Gastroesophageal sphincter (tissue), 3 donors: ENCODE results near the gene DPP6.

Experiments used
- CTCF ChIP-seq, 4 experiments: fragments of 200-600 bp in 2 of 4; fragments of 450-650 bp in 2 of 4; sonication (generic) in 1 of 4; IDR thresholded peaks; one replicate each; pipeline ENCODE4 v1.5.1; 2017 to 2019; ENCODE audit warnings: antibody characterized with exemption in 4 of 4, mild to moderate bottlenecking in 2 of 4, moderate library complexity in 2 of 4
- POLR2A ChIP-seq, 2 donors: fragments of 450-650 bp; IDR thresholded peaks; one replicate each; pipeline ENCODE4 v1.6.1; 2017; ENCODE audit warnings: antibody characterized with exemption in 2 of 2, mild to moderate bottlenecking in 2 of 2, moderate library complexity in 1 of 2

- no peak for TF ChIP-seq CTCF (IDR thresholded peaks at IDR 0.05)
- TF ChIP-seq POLR2A (IDR thresholded peaks at IDR 0.05), result no peak
Measured at GRCh38 chr7:154571772-154572171, 519.6 kb downstream of the DPP6 start.
